ENCODE results near the gene THAP5. TPM values are rescaled to one million over a fixed set of nuclear protein-coding genes. Genes with fewer than 3 reads are reported as not detected.

The THAP5 gene
- total RNA-seq, 2 experiments from 2014 or later, result 28.7 to 28.8 TPM

DNA sequence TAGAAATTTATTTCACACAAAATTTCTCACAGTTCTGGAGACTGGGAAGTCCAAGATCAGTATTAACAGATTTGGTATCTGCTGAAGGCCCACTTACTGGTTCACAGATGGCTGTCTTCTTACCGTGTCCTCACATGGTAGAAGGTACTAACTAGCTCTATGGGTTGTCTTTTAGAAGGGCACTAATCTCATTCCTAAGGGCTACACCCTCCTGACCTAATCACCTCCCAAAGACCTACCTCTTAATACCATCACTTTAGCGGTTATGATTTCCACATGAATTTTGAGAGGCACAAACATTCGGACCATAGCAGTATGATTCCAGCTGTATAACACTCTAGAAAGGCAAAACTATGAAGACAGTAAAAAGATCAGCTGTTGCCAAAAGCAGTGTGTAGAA is 51.6 kb downstream of the THAP5 start:
- Mint-ChIP-seq H3K27me3 (no peaks in the 10 kb centered on the region), H3K4me1 (peaks cover 20% of the 10 kb centered on the region), H3K36me3 (ENCODE audit: low read depth) (peaks cover 46% of the 10 kb centered on the region), H3K27ac (no peak overlapping the region), H3K9me3 (no peaks in the 10 kb centered on the region), H3K4me3 (no peak overlapping the region)
- POLR2A ChIA-PET, result no interaction called here
- no peak for DNase-seq
- CTCF ChIA-PET, result interaction anchor here (0.6 to 1.5 kb wide), 4 partner anchors 21 to 337 kb away, joined by 3 to 5 read pairs (median 3); no protein-coding TSS in a partner anchor

DNA sequence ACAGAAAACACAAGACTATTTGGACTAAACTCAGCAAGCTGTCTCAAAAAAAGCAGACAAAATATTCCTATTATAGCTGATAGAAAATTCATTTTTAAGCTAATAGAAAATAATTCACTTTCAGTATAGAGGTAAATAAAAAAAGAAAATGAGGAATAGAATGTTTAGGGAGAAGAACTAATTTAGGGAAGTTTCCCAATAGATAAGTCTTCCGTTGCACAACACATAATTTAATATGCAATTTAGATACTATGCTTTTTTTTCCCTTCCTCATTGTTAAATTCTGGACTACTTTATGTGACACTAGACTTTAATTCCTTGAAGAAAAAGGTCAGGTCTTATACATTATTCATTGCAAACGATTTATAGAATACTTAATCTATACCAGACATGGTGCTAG is 53.9 kb downstream of the THAP5 start:
- H3K27me3 Mint-ChIP-seq, result no peaks in the 10 kb centered on the region
- DNase-seq, result no peak
- H3K27ac Mint-ChIP-seq, result no peak overlapping the region
- ChIA-PET CTCF (no interaction called here), POLR2A (interaction anchor here (2.2 kb wide), 1 partner anchor 11 kb away, joined by 7 read pairs; the partner anchor contains the start of gene PNPLA8)
- peaks cover 45% of the 10 kb centered on the region for H3K36me3 Mint-ChIP-seq (ENCODE audit: low read depth)
- H3K9me3 Mint-ChIP-seq, result no peaks in the 10 kb centered on the region
- H3K4me1 Mint-ChIP-seq, result peaks cover 2% of the 10 kb centered on the region
- no peak overlapping the region for H3K4me3 Mint-ChIP-seq

DNA sequence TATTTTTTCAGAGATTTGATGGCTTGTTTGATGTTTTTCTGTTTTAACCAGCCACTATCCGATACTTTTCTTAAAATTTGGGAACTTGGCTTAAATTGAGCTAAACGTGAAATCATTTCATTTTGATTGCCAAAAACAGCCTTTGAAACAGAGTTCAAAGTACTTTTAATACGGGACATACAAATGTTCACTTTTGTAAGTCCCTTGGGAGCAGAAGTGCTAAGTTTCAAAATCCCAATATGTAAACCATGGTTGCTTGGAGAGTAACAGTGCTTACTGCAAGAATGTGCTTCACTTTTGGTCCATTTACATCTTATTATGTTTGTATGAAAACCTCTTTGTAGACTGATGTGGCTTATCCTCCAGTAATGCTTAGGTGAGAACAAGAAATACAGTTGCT is 54.5 kb downstream of the THAP5 start:
- Mint-ChIP-seq H3K4me1 (no peaks in the 10 kb centered on the region), H3K4me3 (no peak overlapping the region), H3K9me3 (no peaks in the 10 kb centered on the region), H3K36me3 (ENCODE audit: low read depth) (peaks cover 47% of the 10 kb centered on the region), H3K27me3 (no peaks in the 10 kb centered on the region), H3K27ac (no peak overlapping the region)
- DNase-seq, result no peak
- ChIA-PET POLR2A (interaction anchor here (1.1 kb wide), 1 partner anchor 10 kb away, joined by 3 read pairs; no protein-coding TSS in a partner anchor), CTCF (no interaction called here)

Other genes with a start within 250 kb of the THAP5 start
- gene NRCAM, start 113.3 kb downstream of the THAP5 start, total RNA-seq, result not detected
- 10 to 100 TPM; 21.9 to 23.2 TPM for gene PNPLA8, start 43.6 kb downstream of the THAP5 start, total RNA-seq
- 10 to 100 TPM; 22.7 to 23.2 TPM for gene DNAJB9, start 168 bp upstream of the THAP5 start, total RNA-seq